OCI-LY3 (cell line): ENCODE data around the gene NEURL1B.

Source experiments
- EZH2phosphoT487 ChIP-seq: fragments of 200-600 bp; shearing (Covaris generic); IDR thresholded peaks from 2 replicates; pipeline ENCODE4 v1.6.1; 2018; ENCODE audit warnings: antibody characterized with exemption, mixed run types, low read depth
- TF ChIP-seq, protein P1 (sequence below): fragments of 200-600, 300-600 bp; sonication (generic); IDR thresholded peaks from 2 replicates; pipeline ENCODE4 v1.5.1; 2014; ENCODE audit warnings: antibody characterized with exemption, low read length, low read depth

DNA sequence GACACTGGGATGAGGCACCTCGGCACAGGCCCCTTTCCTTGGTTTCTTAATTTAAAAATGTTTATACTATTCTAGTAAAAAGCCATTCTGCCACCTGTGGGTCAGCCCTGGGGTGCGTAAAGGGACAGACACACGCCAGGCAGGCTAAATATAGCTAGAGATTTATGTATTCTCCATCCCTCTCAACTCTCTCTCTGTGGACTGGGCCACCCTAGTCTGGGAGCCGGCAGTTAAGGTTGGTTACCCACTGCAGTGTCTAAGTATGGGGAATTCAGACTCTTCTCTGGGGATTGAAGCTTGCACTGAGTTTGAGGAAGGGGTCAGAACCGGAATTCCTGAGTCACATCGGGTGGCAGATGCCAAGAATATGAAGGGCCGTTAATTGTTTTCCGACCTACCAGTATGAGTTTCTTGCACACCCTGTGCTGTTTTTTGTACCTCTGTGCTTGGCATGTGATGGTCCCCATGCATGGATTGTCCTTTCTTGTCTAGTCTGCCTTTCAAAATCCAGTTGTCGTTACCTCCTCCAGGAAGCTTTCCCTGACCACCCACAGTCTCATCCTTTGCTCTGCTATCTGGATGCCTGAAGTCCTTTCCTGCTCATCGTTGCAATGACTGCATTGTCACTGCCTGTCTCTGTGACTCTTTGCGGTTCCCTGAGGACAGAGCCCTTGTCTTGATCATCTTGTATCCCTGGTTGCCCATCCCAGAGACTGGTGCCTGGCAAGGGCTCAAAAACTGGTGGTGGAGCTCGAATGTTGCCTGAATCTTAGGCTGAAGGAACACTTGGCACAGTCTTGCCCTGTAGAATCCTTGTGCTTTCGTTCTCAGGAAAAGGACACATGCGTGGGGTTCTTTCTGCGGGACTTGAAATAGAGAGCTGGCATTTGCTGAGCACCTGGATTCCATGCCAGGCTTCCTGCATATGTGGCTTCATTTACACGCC lies 2.1 kb downstream of the NEURL1B start:
- TF ChIP-seq, protein P1, sequence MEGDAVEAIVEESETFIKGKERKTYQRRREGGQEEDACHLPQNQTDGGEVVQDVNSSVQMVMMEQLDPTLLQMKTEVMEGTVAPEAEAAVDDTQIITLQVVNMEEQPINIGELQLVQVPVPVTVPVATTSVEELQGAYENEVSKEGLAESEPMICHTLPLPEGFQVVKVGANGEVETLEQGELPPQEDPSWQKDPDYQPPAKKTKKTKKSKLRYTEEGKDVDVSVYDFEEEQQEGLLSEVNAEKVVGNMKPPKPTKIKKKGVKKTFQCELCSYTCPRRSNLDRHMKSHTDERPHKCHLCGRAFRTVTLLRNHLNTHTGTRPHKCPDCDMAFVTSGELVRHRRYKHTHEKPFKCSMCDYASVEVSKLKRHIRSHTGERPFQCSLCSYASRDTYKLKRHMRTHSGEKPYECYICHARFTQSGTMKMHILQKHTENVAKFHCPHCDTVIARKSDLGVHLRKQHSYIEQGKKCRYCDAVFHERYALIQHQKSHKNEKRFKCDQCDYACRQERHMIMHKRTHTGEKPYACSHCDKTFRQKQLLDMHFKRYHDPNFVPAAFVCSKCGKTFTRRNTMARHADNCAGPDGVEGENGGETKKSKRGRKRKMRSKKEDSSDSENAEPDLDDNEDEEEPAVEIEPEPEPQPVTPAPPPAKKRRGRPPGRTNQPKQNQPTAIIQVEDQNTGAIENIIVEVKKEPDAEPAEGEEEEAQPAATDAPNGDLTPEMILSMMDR = no peak
- TF ChIP-seq EZH2phosphoT487 = no peak
